ENCODE measurements around the gene MYBPC3.
"Not testable (repeated sequence)": the region's sequence is repeated elsewhere in the genome, so short reads cannot be mapped to it uniquely, and the experiment has no call there.

Gene MYBPC3

DNA sequence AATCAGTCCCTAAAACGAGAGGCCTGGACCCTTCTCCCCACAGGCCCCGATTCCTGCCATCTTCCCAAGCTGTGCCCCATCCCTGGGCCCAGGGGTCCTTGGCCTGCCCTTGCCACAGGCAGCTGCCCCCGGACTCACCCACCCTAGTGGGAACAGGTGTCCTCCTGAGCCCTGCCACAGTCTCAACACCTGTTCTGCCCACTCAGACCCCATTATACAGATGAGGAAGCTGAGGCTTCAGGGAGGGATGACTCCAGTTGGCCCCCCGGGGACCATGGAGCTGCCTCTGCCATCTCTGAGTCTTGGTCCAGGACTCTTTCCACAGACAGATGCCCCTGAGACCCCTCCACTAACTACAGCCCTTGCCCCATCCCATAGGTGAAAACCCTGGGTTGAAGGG, 15.9 kb downstream of the MYBPC3 start:
- DNase-seq, result no peak

DNA sequence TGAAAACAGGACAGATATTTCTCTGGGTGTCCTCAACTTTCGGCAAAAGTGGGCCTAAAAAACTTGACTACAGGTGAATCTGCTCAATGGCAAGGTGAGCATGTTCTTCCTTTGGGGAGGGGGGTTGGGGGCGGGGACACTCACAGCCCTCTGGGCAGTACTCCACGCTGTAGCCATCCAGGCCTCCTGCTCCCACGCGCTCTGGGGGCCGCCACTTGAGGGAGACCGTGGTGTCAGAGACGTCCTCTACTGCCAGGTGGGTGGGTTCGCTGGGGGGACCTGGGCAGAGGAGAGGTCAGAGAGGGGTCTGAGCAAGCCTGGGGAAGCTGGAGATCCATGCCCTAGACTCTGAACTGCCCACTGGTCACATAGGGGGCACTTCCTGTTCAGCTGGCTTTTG, 16.8 kb downstream of the MYBPC3 start:
- no peak for DNase-seq

DNA sequence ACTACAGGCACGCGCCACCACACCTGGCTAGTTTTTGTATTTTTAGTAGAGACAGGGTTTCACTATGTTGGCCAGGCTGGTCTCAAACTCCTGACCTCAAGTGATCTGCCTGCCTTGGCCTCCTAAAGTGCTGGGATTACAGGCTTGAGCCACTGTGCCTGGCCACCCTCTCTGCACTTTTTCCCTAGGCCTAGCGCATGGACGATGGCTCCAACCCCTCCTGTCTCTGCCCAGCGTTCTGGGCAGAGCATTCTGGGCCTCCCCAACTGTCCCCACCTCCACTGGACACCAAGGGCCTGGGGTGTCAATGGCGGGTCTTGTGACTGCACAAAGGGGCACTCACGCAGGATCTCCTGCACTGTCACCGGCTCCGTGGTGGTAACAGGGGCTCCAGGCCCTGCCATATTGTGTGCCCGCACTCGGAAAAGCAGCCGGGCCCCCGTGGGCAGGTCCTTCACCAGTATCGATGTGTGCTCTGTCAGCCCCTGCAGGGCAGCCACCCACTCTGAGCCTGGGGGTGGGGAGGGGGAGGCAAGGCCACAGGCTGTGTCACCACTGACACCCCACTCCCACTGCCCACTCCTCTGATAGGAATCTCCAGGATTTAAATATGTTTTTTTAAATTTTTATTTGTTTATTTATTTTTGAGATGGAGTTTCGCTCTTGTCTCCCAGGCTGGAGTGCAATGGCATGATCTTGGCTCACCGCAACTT, 17.6 kb downstream of the MYBPC3 start:
- DNase-seq, result not testable (repeated sequence)

DNA sequence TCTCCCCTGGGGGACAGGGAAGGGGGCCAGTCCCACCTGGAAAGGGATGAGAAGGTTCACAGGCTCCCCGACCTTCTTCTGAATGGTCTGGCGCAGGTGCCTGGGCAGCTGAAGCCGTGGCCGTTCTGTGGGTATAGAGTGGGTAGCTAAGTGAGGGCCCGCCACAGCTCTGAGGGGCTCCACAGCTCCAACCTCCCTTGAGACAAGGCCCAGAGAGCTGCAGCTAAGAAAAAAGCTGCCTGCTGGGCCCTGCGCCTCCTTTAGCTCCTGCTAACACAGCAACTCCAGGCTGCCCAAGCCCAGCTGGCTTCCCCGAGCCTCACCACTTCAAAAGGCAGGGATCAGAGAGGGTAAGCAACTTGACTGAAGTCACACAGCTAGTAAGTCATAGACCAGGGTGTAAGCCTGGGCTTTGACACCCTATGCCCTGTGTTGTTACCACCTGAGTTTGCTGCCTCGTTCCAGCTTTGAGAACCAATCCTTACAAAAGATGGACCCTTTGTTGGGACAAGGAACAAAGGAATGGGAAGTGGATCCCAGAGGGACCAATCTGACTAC, 18.5 kb downstream of the MYBPC3 start:
- no peak for DNase-seq

DNA sequence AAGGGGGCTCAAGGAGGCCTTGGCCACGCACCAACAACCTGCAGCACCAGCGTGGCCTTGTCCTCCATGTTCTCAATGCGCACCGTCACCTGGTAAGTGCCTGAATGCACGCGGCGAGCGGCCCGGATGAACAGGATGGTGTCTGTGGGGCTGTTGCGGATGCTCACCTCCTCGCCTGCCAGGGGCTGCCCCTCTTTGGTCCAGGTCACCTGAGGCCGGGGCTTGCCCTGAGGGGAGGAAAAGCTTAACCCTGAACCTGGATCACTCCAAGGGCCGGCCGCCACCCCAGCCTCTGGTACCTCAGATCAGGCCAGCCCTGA, 19.0 kb downstream of the MYBPC3 start:
- DNase-seq, result no peak

DNA sequence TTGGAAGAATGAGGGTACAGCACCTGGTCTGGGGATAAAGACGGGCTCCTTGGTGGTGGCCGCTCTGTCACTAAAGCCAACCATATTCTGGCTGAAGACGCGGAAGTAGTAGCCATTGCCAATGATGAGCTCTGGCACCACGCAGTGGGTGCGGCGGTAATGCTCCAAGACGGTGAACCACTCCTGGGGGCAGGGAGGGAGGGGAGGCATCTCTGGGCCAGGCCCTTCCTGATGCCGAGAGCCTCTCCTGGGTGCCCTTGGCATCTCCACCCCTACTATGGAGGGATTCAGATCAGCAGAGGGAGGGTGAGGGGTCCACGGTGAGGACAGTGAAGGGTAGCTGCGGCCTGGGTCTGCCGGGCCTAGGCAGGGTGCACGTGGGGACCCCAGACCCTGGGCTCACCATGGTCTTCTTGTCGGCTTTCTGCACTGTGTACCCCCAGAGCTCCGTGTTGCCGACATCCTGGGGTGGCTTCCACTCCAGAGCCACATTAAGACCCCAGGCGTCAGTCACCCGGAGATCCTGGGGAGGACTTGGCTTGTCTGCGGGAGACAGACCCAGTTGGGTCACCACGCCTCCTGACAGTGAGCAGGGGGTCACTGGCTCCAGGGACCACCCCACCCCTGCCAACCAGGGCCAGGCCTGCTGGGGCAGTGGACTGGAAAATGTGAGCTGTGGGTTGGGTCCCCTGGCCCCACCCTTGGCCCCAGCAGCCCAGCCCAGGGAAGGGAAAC, 19.5 kb downstream of the MYBPC3 start:
- no peak for DNase-seq

DNA sequence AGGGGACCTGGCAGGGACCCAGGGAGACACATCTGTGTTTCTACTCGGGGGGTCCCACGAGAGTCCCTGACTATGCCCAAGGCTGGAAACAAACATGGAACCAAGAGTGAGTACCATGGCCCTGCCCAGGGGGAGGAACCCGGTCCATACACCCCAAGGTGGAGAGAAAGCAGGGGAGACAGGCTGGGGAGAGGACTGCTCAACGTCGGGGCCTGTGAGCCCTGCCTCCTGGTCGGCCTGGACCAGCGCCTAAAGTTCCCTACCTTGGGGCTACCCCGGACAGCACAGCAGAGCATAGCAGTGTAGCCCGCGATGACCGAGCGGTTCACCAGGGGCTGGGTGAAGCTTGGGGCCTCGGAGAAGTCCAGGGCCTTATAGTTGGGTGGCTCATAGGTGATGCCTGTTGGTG, 20.2 kb downstream of the MYBPC3 start:
- DNase-seq, result no peak

DNA sequence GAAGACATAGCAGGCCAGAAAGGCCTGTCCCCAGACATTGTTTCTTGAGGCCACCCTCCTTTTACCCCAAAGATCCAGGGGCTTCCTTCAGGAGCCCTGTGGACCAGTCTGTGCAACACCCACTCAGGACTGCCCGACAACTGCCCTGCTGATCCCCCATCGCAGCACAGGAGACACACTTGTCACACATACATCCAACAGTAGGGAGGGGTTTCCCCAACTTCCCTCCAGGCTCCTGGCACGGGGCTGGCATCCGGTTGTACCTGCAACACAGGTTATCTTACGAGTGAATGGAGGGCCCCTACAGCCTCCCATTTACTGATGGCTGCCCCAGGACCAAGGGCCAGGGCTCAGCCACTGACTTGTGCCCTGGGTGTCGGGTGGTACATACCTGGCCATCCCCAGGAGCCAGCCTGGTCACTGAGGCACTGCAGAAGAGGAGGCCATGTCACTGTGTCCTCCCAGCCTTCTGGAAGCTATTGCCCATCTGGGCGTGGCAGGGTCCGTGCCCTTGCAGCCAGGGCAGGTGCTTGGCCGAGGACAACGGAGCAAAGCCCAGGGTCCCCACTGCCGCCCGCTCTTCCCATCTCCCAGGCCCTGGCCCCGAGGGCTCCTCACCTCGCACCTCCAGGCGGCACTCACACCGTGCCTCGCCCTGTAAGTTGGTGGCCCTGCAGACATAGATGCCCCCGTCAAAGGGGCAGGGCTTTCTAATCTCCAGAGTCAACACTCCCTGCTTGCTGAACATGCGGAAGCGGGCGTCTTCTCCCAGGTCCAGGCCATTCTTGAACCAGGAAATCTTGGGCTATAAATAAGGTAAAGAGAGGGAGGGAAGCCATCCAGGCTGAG, 20.8 kb downstream of the MYBPC3 start:
- DNase-seq, result no peak

DNA sequence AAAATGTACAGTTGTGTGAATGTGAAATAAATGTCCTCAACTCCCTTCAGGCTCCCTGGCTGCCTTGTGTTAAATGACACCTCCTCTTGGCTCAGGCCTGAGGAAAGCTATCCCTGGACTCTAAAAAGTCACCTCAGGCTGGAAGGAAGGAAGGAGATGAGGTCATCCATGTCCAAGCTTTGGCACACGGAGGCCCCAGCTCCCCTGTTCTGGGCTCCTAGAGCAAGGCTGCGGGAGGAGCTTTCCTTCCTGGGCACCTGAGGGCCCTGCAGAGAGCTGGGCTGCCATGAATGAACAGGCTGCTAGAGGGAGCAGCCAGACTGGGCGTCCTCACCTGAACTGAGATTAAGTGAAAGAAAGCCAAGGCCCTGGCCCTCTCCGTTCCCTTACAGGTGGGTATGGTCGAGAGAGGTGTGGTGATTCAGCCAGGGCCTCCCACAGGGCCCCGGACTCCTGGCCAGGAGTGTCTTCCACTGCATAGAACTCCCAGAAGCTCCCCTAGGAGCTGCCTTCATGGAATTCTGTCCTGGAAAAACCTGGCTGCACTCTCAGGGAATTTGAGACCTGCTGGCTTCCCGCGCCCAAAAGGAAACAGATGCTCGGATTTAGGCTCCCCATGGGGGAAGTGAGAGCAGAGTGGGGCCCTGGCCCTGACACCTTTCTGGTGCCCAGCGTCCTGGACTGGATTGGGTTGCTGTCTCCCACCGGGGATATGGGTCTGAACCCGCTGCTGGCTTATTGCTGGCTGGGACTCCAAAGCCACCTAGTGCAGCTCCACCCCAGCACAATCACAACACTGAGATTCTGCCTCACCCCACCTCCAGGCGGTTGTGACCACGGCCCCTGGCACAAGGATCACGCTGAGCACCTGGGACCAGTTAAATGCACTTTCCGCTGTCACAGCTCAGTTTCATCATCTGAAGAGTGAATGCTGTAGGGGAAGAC, 22.2 kb downstream of the MYBPC3 start:
- DNase-seq, result no peak

DNA sequence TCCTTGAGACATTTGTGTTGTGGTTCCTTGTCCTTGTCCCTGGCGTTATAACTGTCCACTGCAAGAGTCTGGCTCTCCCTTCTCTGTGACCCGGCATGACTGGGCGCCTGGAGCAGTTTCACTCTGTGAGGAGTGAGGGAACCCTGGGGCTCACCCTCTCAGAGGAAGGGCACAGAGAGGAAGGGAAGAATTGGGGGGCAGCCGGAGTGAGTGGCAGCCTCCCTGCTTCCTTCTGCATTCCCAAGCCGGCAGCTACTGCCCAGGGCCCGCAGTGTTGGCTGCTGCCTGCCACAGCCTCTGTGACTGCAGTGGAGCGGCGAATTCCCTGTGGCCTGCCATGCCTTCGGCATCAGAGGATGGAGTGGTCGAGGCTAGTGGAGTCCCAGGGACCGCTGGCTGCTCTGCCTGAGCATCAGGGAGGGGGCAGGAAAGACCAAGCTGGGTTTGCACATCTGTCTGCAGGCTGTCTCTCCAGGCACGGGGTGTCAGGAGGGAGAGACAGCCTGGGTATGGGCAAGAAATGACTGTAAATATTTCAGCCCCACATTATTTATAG, 23.0 kb downstream of the MYBPC3 start:
- DNase-seq, result no peak

DNA sequence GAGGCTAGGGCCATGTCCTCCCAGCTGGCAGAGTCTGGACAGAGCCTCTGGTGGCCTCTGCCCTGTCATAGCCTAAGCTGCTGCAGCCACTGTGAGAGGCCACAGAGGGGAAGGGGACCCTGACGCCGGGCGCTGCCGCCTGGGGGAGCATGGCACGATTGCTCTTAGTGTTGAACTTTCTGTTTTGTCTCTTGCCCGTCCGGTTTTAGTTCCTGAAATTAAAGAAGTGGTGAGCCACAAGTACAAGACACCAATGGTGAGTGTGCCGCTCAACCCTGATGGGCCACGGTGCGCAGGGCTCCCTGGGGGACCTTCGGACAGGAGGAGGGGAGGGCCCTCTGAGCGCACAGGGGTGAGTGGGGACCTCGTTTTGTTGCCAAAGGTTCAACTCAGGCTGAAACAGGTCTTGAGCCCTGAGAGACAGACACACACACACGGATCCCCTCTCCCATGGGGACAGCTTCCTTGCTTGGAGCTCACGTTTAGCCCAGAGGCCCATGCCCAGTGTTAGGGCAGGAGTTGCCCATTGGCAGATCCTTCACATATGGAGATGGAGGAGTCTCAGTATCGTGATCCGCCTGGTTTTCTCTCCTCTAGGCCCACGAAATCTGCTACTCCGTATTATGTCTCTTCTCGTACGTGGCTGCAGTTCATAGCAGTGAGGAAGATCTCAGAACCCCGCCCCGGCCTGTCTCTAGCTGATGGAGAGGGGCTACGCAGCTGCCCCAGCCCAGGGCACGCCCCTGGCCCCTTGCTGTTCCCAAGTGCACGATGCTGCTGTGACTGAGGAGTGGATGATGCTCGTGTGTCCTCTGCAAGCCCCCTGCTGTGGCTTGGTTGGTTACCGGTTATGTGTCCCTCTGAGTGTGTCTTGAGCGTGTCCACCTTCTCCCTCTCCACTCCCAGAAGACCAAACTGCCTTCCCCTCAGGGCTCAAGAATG, 23.8 kb downstream of the MYBPC3 start:
- DNase-seq, result no peak

DNA sequence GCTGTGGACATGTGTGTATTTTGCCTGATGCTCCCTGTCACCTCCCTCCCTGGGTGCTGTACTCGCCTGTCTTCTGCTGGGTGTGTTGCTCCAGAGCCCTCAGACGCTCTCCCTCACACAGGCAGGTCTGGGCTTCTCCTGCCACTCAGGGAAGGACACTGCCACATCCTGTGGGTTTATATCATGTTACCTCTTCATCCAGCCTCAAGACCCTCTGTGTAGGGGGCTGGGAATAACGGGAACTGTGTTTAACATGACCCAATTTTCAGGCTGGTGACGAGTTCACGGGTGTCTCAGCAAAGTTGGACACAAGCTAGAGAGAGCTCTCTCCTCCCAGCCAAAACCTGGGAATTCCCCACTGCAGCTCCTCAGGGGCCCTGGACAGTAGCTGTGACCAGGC, 24.6 kb downstream of the MYBPC3 start:
- DNase-seq, result no peak

DNA sequence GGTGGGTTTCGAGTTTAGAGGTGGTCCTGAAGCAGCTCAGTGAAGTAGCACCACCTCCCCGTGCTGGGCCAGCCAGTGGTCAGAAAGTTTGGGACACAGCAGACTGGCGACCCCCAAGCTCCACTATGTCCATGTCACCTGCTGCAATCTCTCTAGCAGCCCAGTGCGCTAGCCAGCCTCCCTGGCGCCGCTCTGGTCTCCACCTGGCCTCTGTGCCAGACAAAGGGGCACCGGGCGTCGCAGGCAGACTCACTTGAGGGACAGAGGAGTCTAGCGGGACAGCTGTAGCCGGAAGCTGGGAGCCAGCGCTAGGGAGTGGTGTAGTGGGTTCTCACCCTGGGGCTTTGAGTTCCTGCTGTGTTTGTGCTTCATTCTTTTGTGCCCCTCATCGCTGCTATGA, 25.5 kb downstream of the MYBPC3 start:
- DNase-seq, result no peak

DNA sequence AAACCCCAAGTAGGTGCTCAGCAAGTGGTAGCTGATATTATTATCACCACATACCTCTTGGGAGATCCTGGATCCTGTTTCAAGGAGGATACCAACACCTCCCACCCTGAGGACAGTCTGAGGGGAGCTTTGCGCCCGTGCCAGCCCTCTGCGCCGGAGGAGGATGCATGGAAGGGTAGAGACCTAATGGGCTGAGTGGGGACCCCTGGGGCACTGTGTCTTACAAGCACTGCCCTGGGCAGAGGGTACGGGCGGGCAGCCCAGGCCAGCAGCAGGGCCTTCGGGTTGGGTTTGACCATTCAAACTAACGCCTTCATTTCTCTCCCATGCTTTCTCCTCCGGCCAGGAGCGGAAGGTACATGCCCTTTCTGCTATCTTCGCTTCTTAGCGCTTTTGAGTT, 26.3 kb downstream of the MYBPC3 start:
- DNase-seq, result no peak

DNA sequence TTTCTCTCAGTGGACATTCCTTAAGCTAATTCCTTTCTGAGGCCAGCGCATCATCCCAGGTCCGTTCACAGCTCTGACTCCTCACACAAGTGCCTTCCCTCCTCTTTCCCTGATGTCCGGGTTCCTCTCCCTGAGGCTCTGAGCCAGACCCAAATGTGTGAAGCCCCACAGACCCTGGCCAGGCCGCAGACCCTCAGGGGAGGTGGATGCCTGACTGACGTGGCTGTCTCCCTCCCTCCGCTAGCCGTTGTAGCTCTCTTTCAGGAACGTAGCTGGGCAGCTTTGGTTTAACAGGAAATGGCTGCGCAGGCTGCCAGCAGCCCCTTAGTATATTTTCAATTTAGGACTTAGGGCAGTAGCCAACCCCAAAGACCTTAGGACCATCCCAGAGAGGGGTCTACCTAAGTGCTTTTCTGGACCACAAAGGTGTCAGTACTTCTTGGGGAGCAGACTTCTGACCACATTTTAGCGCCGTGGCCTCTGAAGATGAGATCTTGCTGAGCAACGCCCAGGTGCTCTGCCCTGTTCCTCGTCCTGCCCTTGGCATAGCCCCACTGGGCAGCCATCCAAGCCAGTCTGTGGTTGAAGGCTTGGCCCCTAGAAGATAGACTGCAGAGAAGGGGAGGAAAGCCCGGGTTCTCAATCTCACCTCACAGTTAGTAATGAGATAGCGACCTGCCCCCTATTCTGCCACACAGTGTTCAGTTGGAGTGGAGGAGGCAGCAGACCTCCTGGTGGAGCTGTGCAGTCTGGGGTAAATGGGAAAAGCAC, 27.0 kb downstream of the MYBPC3 start:
- DNase-seq, result no peak

DNA sequence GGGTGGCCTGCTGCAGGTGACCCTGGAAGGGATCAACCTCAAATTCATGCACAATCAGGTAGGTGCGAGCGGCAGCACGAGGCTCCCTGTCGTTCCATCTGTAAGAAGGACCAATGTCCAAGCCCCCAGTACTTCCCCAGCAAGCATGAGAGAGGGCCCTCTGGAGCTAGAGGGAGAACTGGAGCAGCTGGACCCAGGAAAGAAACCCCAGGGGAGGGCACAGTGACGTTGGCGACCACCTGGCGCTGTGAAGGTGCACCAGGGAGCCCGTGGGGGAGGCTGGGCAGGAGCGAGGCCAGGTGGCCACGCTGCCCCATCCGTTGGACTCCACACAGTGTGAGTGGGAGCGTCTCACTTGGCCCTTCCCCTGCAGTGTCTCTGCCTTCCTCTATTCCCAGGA, 28.0 kb downstream of the MYBPC3 start:
- no peak for DNase-seq

DNA sequence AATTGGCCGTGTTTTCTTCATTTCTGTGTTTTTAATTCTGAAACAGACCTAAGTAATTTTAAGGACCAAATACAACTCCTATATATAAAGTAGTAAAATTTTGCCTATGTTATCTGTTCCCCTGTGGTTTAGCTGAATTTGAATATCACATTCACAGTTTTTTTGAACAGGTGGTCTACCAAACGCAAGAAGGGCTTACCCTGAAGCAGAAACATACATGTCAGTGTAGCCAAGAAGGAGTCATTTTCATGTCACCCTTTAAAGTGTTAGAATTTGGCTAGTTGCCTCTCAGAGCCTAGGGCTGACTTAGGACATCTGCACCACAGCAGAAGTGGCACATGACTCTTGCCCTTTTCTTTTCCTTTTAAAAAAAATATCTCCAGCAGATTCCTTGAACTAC, 34.3 kb downstream of the MYBPC3 start:
- DNase-seq, result no peak

DNA sequence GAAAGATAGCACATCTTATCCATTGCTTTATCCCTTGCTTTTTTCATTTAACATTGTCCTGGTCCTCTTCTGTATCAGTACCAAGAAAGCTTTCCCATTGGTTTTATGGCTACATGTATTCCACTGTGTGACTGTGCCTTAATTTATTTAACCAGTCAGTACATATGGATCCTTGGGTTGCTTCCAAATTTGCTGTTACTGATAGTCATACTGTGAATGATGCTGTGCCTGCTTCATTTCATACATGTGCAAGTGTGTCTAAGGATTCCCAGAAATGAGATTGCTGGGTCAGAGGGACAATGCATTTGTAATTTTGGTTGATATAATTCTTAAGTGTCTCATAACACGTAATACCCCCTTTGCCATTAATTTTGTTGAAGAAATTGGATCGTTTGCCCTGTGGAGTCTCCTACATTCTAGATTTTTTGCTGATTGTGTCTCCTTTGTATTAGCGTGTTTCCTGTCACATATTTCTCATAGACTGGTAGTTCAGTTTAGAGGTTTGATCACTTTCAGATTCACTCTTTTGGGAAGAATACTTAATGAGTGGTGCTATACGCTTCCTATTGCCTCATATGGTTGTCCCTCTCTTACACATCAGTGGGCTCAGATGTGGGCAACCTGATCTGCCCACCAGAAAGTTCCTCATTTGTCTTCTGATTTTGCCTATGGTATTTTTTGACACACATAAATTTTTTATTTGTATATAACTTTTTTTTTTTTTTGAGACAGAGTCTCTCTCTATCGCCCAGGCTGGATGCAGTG, 35.3 kb downstream of the MYBPC3 start:
- no peak for DNase-seq

DNA sequence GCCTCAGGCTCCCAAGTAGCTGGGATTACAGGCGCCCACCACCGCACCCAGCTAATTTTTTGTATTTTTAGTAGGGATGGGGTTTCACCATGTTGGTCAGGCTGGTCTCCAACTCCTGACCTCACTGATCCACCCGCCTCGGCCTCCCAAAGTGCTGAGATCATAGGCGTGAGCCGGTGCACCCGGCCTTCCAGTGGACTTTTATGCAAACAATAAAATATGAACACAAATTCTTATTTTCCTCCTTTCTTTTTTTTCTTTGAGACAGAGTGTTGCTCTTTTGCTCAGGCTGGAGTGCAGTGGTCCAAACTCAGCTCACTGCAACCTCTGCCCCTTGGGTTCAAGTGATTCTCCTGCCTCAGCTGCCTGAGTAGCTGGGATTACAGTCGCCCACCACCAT, 36.0 kb downstream of the MYBPC3 start:
- DNase-seq, result not testable (repeated sequence)
